ENCODE results near the gene ZNF681. TPM values are rescaled to one million over a fixed set of nuclear protein-coding genes. Genes with fewer than 3 reads are reported as not detected.
"Not testable (repeated sequence)": the region's sequence is repeated elsewhere in the genome, so short reads cannot be mapped to it uniquely, and the experiment has no call there.

ZNF681 gene
- total RNA-seq, 4 donors from 2014 or later, result 0.26 to 7.3 (median 2.7) TPM

- H3K4me3 ChIP-seq; H3K27ac ChIP-seq; H3K27me3 ChIP-seq; H3K36me3 ChIP-seq; H3K9me3 ChIP-seq; intact Hi-C loops (cut with DNase I; ENCODE audit: low total_unique reads); H3K4me1 ChIP-seq; DNase-seq: not testable (repeated sequence)
Observed at GRCh38 chr19:23730729-23731465, 27.8 kb downstream of the ZNF681 start.

GRCh38 chr19:23724161-23724560 lies 34.5 kb downstream of the ZNF681 start:
- H3K4me1 ChIP-seq; DNase-seq; H3K36me3 ChIP-seq; intact Hi-C loops (cut with DNase I; ENCODE audit: low total_unique reads); H3K9me3 ChIP-seq; H3K27me3 ChIP-seq; H3K27ac ChIP-seq; H3K4me3 ChIP-seq: not testable (repeated sequence)

GRCh38 chr19:23718802-23719201 lies 39.9 kb downstream of the ZNF681 start:
- no peak for DNase-seq
- intact Hi-C loops (cut with DNase I; ENCODE audit: low total_unique reads), result no loop called here
- no peak overlapping the region for H3K4me3 ChIP-seq
- TF ChIP-seq POLR2A (IDR thresholded peaks at IDR 0.05) (no peak), CTCF (IDR thresholded peaks at IDR 0.05) (no peak)
- no peaks in the 10 kb centered on the region for H3K36me3 ChIP-seq
- H3K27ac ChIP-seq, result no peak overlapping the region
- no peaks in the 10 kb centered on the region for H3K9me3 ChIP-seq
- no peaks in the 10 kb centered on the region for H3K4me1 ChIP-seq
- no peaks in the 10 kb centered on the region for H3K27me3 ChIP-seq

- Histone ChIP-seq H3K4me3 (no peak overlapping the region), H3K27ac (no peak overlapping the region), H3K9me3 (no peaks in the 10 kb centered on the region), H3K36me3 (no peaks in the 10 kb centered on the region), H3K4me1 (no peaks in the 10 kb centered on the region), H3K27me3 (no peaks in the 10 kb centered on the region)
- intact Hi-C loops (cut with DNase I; ENCODE audit: low total_unique reads), result no loop called here
- TF ChIP-seq CTCF (IDR thresholded peaks at IDR 0.05), result no peak
- TF ChIP-seq POLR2A (IDR thresholded peaks at IDR 0.05), result no peak
- no peak for DNase-seq
Observed at GRCh38 chr19:23716792-23717191, 41.9 kb downstream of the ZNF681 start.

GRCh38 chr19:23709347-23709746 lies 49.3 kb downstream of the ZNF681 start:
- Histone ChIP-seq H3K27ac (no peak overlapping the region), H3K4me3 (no peak overlapping the region), H3K9me3 (no peaks in the 10 kb centered on the region), H3K4me1 (no peaks in the 10 kb centered on the region), H3K36me3 (no peaks in the 10 kb centered on the region), H3K27me3 (no peaks in the 10 kb centered on the region)
- no peak for TF ChIP-seq CTCF (IDR thresholded peaks at IDR 0.05)
- DNase-seq, result no peak
- intact Hi-C loops (cut with DNase I; ENCODE audit: low total_unique reads), result no loop called here

GRCh38 chr19:23706657-23707056 lies 52.0 kb downstream of the ZNF681 start:
- Histone ChIP-seq H3K9me3 (no peaks in the 10 kb centered on the region), H3K4me3 (no peak overlapping the region), H3K27ac (no peak overlapping the region), H3K36me3 (no peaks in the 10 kb centered on the region), H3K4me1 (no peaks in the 10 kb centered on the region), H3K27me3 (no peaks in the 10 kb centered on the region)
- DNase-seq, result no peak
- TF ChIP-seq POLR2A (IDR thresholded peaks at IDR 0.05) (no peak), CTCF (IDR thresholded peaks at IDR 0.05) (no peak)
- intact Hi-C loops (cut with DNase I; ENCODE audit: low total_unique reads), result no loop called here

Data from uterus (tissue), 4 donors.